Neuronal stem cell (in vitro differentiated cells): ENCODE measurements around the gene CXXC5.

Experiments
- DNase-seq: peaks from one replicate; pipeline ENCODE4 v3.0.0-alpha.2; 2013; ENCODE audit warnings: low spot score
- H2AFZ ChIP-seq: one replicate; pipeline ENCODE4 v1.6.1; 2013; ENCODE audit warnings: mild to moderate bottlenecking, low read length, inconsistent platforms
- H2AK5ac ChIP-seq: 2 replicates; pipeline ENCODE4 v1.6.1; 2013; ENCODE audit warnings: low read depth, mild to moderate bottlenecking, inconsistent platforms, low read length, moderate library complexity, mixed read lengths
- H2BK120ac ChIP-seq: 2 replicates; pipeline ENCODE4 v1.6.1; 2013; ENCODE audit warnings: low read depth, mild to moderate bottlenecking, inconsistent platforms, low read length, moderate library complexity, mixed read lengths
- H2BK12ac ChIP-seq: one replicate; pipeline ENCODE4 v1.6.1; 2013; ENCODE audit warnings: low read length, inconsistent platforms
- H2BK15ac ChIP-seq: 2 replicates; pipeline ENCODE4 v1.6.1; 2013; ENCODE audit warnings: mild to moderate bottlenecking, low read length, inconsistent platforms, mixed read lengths
- H2BK5ac ChIP-seq: one replicate; pipeline ENCODE4 v1.6.1; 2013; ENCODE audit warnings: inconsistent platforms, mild to moderate bottlenecking, low read length, moderate library complexity
- H3K14ac ChIP-seq: one replicate; pipeline ENCODE4 v1.6.1; 2013; ENCODE audit warnings: low read length, inconsistent platforms
- H3K18ac ChIP-seq: 2 replicates; pipeline ENCODE4 v1.6.1; 2013; ENCODE audit warnings: low read length, inconsistent platforms
- H3K23ac ChIP-seq: 2 replicates; pipeline ENCODE4 v1.6.1; 2013; ENCODE audit warnings: low read depth, mild to moderate bottlenecking, mixed read lengths, low read length, inconsistent platforms; ENCODE audit not compliant: poor library complexity
- H3K27ac ChIP-seq: replicated peaks from 3 replicates; pipeline ENCODE4 v1.5.1; 2013; ENCODE audit warnings: low read length, inconsistent platforms
- H3K27me3 ChIP-seq, 3 experiments: 2 replicates each; pipeline ENCODE4 v1.6.1; 2013; ENCODE audit warnings: low read length in 3 of 3, mild to moderate bottlenecking in 2 of 3, inconsistent platforms in 1 of 3, low read depth in 1 of 3, mixed read lengths in 1 of 3, moderate library complexity in 1 of 3; ENCODE audit not compliant: control insufficient read depth in 3 of 3, insufficient read depth in 3 of 3
- H3K36me3 ChIP-seq, 2 donors: replicated peaks in 1 of 2; 2 replicates each; pipeline ENCODE4 v1.6.1; 2013; ENCODE audit warnings: low read length in 2 of 2; ENCODE audit not compliant: control insufficient read depth in 2 of 2, insufficient read depth in 2 of 2
- H3K4ac ChIP-seq: 2 replicates; pipeline ENCODE4 v1.6.1; 2013; ENCODE audit warnings: inconsistent platforms, mild to moderate bottlenecking, low read length, moderate library complexity
- H3K4me1 ChIP-seq, 2 donors: 1 replicate in 1 of 2; 2 replicates in 1 of 2; pipeline ENCODE4 v1.6.1; 2013; ENCODE audit warnings: low read length in 2 of 2, low read depth in 1 of 2; ENCODE audit not compliant: control insufficient read depth in 2 of 2, insufficient read depth in 1 of 2
- H3K4me2 ChIP-seq: one replicate; pipeline ENCODE4 v1.6.1; 2013; ENCODE audit warnings: mild to moderate bottlenecking, low read length, inconsistent platforms; ENCODE audit not compliant: insufficient read depth, poor library complexity, severe bottlenecking
- H3K4me3 ChIP-seq, 2 donors: 2 replicates each; pipeline ENCODE4 v1.5.1; 2013; ENCODE audit warnings: low read length in 2 of 2, mild to moderate bottlenecking in 2 of 2, inconsistent platforms in 1 of 2, moderate library complexity in 1 of 2
- H3K79me1 ChIP-seq: one replicate; pipeline ENCODE4 v1.6.1; 2013; ENCODE audit warnings: low read depth, mild to moderate bottlenecking, inconsistent platforms, low read length, moderate library complexity
- H3K9ac ChIP-seq: one replicate; pipeline ENCODE4 v1.6.1; 2013; ENCODE audit warnings: mild to moderate bottlenecking, low read depth, low read length, inconsistent platforms; ENCODE audit not compliant: poor library complexity
- H3K9me3 ChIP-seq, 2 donors: replicated peaks in 1 of 2; 2 replicates each; pipeline versions ENCODE3 to v1.6.1; 2013; ENCODE audit warnings: low read length in 2 of 2, mild to moderate bottlenecking in 2 of 2, inconsistent platforms in 1 of 2, low read depth in 1 of 2, mixed read lengths in 1 of 2, moderate library complexity in 1 of 2; ENCODE audit not compliant: control insufficient read depth in 2 of 2, insufficient read depth in 1 of 2
- H4K8ac ChIP-seq: one replicate; pipeline ENCODE4 v1.6.1; 2013; ENCODE audit warnings: low read depth, mild to moderate bottlenecking, inconsistent platforms, low read length, moderate library complexity
- H4K91ac ChIP-seq: one replicate; pipeline ENCODE4 v1.6.1; 2013; ENCODE audit warnings: low read length, low read depth, mild to moderate bottlenecking, inconsistent platforms; ENCODE audit not compliant: poor library complexity
- WGBS, 2 donors: extraction: QIAGEN DNeasy Blood & Tissue Kit; methylation state at CpG; one replicate each; pipeline ENCODE4 v1.1.7; 2013; ENCODE audit warnings: missing lambda C conversion rate in 2 of 2, mixed read lengths in 1 of 2; ENCODE audit not compliant: insufficient read length in 2 of 2, insufficient replicate concordance in 1 of 2; ENCODE audit errors: extremely low coverage in 2 of 2; 5-methylcytosine and 5-hydroxymethylcytosine counted together

Gene CXXC5

DNA sequence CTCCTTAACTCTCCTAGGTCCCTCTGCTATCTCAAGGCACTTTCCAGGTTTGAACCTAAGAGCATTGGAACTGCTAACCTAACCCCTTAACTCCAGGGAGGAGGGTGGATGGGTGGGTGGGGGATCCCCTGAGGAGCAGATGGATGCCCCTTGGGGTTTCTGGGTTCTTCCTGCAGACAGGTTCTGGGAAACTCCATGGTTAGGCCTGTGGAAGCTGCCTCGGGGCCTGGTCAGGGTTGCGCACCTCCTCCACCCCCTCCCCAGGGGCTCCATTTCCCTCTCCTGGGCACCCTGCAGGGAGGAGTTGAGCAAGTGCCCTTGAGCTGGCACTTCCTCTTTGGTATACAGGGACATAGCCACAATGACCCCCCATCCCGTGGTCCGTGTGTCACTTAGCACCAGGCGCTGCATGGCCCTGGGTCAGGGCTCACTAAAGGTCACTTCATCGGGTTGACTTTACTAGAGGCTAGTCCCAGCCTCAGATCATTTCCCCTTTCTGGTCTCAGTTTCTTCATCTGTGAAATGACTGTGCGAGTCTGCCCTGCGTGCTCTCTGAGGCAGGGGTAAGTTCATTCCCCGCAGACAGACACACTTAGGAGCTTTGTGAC lies 16.0 kb downstream of the CXXC5 start:
- Histone ChIP-seq H2BK120ac (no peak overlapping the region), H3K4ac (no peak overlapping the region), H2BK12ac (no peak overlapping the region), H3K14ac (no peak overlapping the region), H3K9ac (no peak overlapping the region), H3K23ac (no peak overlapping the region), H4K91ac (no peak overlapping the region), H3K27ac (no peak overlapping the region), H3K36me3 (peaks cover 4 to 32% of the 10 kb centered on the region in 2 donors), H2AFZ (no peak overlapping the region), H3K18ac (peak overlapping the region; percentile 3), H2BK15ac (peak overlapping the region; percentile 38), H2BK5ac (peak overlapping the region; percentile 21), H3K4me2 (no peak overlapping the region), H4K8ac (no peak overlapping the region), H3K27me3 (no peaks in the 10 kb centered on the region), H3K4me1 (peaks cover 35 to 39% of the 10 kb centered on the region in 2 donors), H3K79me1 (peaks cover 19% of the 10 kb centered on the region), H2AK5ac (no peak overlapping the region), H3K4me3 (no peak overlapping the region), H3K9me3 (no peaks in the 10 kb centered on the region)
- WGBS, 2 donors = no CpG with 5 or more reads among the region's 9 CpGs
- no peak for DNase-seq

DNA sequence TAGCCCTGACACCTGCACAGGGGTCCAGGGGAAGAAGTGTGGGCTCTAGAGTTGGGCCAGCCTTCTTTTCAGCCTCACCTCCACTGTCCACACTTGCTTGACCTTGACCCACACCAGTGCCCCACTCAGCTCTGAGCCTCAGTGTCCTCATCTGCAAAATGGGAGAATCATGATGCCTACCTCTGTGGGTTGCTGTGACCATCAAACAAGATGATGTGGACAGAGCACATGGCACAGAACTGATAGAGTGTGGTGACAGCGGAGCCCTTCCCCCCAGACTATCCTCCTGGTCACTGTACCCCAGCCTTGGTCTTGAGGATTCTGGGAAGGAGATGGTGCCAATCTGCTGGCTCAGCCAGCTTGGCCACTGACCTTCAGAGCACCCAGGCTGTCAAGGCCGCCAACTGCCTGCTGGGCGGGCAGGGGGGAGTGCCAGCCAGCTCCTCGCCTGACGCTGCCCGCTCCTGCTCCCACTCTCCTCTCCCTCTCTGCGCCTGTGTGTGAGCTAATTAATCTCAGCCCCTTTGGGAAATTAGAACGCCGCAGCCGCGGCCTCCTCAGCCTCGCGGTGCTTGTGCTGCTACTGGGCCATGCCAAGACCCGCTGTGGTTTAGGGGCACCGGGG lies 16.7 kb downstream of the CXXC5 start:
- Histone ChIP-seq H3K4ac (no peak overlapping the region), H3K9ac (no peak overlapping the region), H2AK5ac (no peak overlapping the region), H4K8ac (no peak overlapping the region), H3K27ac (no peak overlapping the region), H2BK120ac (no peak overlapping the region), H2BK5ac (no peak overlapping the region), H3K9me3 (no peaks in the 10 kb centered on the region), H3K18ac (peak overlapping the region; percentile 31), H3K27me3 (no peaks in the 10 kb centered on the region), H2AFZ (no peak overlapping the region), H4K91ac (no peak overlapping the region), H2BK15ac (no peak overlapping the region), H3K23ac (no peak overlapping the region), H3K36me3 (peaks cover 4 to 32% of the 10 kb centered on the region in 2 donors), H3K4me1 (peaks cover 35 to 40% of the 10 kb centered on the region in 2 donors), H2BK12ac (no peak overlapping the region), H3K79me1 (peaks cover 25% of the 10 kb centered on the region), H3K4me3 (no peak overlapping the region), H3K4me2 (no peak overlapping the region), H3K14ac (no peak overlapping the region)
- no peak for DNase-seq
- WGBS, 2 donors = no CpG with 5 or more reads among the region's 15 CpGs

DNA sequence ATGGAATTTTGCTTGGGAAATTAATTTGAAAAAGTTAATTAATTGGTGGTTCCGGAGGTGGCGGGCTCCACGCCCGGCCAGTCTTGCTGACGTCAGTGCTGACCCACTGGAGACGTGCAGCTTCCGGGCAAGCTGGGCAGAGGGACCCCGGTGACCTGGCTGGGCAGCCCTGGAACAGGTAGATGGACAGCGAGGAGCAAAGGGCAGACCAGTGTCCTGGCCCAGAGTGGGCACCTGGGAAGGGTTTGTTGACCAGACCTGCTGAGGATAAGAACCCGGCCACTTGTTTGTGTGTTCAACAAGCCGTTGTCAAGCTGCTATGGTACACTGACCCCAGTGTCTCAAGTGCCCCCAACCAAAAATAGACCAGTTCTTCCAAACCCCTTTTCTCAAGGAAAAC lies 17.5 kb downstream of the CXXC5 start:
- no CpG with 5 or more reads among the region's 11 CpGs for WGBS, 2 donors
- H2BK15ac ChIP-seq = no peak overlapping the region
- no peak overlapping the region for H3K23ac ChIP-seq
- H3K36me3 ChIP-seq = peaks cover 4 to 36% of the 10 kb centered on the region in 2 donors
- no peak overlapping the region for H2BK12ac ChIP-seq
- no peak overlapping the region for H3K4ac ChIP-seq
- DNase-seq = no peak
- no peak overlapping the region for H2BK5ac ChIP-seq
- H3K79me1 ChIP-seq = peaks cover 28% of the 10 kb centered on the region
- no peak overlapping the region for H3K4me3 ChIP-seq
- H2AFZ ChIP-seq = no peak overlapping the region
- no peak overlapping the region for H2AK5ac ChIP-seq
- no peaks in the 10 kb centered on the region for H3K9me3 ChIP-seq
- H3K4me2 ChIP-seq = no peak overlapping the region
- no peak overlapping the region for H3K18ac ChIP-seq
- H4K91ac ChIP-seq = no peak overlapping the region
- no peak overlapping the region for H3K14ac ChIP-seq
- H3K27me3 ChIP-seq = no peaks in the 10 kb centered on the region
- peak overlapping the region; percentile 50 for H2BK120ac ChIP-seq
- H4K8ac ChIP-seq = no peak overlapping the region
- H3K9ac ChIP-seq = no peak overlapping the region
- no peak overlapping the region for H3K27ac ChIP-seq
- peaks cover 37 to 41% of the 10 kb centered on the region in 2 donors for H3K4me1 ChIP-seq

DNA sequence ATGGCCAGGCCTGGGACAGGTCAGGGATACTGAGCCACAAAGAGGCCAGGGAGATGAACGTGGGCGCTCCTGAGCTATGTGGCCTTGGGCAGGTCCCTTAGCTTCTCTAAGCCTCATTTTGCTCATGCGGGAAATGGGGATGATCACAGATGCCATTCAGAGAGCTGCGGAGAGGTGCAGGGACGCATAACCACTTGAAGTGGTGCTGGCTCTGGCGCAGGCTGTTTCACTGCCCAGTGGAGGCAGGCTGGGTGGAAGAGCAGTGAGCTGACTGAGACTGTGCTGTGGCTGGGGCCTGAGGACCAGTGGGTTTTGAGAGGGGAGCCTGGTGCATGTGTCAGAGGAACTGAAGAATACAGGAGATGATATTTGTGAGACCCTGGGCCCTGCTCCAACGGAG lies 18.4 kb downstream of the CXXC5 start:
- no peak for DNase-seq
- Histone ChIP-seq H3K14ac (no peak overlapping the region), H4K91ac (no peak overlapping the region), H3K4ac (peak overlapping the region; percentile 72), H3K4me2 (no peak overlapping the region), H3K4me1 (peaks cover 44 to 46% of the 10 kb centered on the region in 2 donors), H3K27ac (no peak overlapping the region), H3K4me3 (peak overlapping the region in 1 of 2 donors; percentile 47), H3K36me3 (peaks cover 2 to 34% of the 10 kb centered on the region in 2 donors), H2BK15ac (no peak overlapping the region), H3K23ac (peak overlapping the region; percentile 43), H3K9me3 (no peaks in the 10 kb centered on the region), H3K79me1 (peaks cover 27% of the 10 kb centered on the region), H3K18ac (no peak overlapping the region), H2AK5ac (peak overlapping the region; percentile 37), H2AFZ (no peak overlapping the region), H2BK120ac (no peak overlapping the region), H3K27me3 (no peaks in the 10 kb centered on the region), H2BK12ac (peak overlapping the region; percentile 79), H3K9ac (no peak overlapping the region), H4K8ac (no peak overlapping the region), H2BK5ac (no peak overlapping the region)
- no CpG with 5 or more reads among the region's 7 CpGs for WGBS, 2 donors
